ENCODE results near the gene PARVA.

PARVA gene

GRCh38 chr11:12509371-12509770 is 132.0 kb downstream of the PARVA start:
- TF ChIP-seq CEBPB (IDR thresholded peaks at IDR 0.05) (no peak), RAD21 (IDR thresholded peaks at IDR 0.05; ENCODE audit: low read depth) (no peak), NFIC (IDR thresholded peaks at IDR 0.05) (no peak), EGR1 (IDR thresholded peaks at IDR 0.05) (no peak), EP300 (IDR thresholded peaks at IDR 0.05; ENCODE audit: borderline replicate concordance) (no peak), TCF12 (IDR thresholded peaks at IDR 0.05; ENCODE audit: low read depth) (no peak), YY1 (IDR thresholded peaks at IDR 0.05; ENCODE audit: low read depth) (no peak), TEAD4 (IDR thresholded peaks at IDR 0.05) (no peak), ZBTB7A (IDR thresholded peaks at IDR 0.05; ENCODE audit: low read depth) (no peak), CREB1 (IDR thresholded peaks at IDR 0.05; ENCODE audit: low read depth) (no peak)
- TF ChIP-seq, protein P1, sequence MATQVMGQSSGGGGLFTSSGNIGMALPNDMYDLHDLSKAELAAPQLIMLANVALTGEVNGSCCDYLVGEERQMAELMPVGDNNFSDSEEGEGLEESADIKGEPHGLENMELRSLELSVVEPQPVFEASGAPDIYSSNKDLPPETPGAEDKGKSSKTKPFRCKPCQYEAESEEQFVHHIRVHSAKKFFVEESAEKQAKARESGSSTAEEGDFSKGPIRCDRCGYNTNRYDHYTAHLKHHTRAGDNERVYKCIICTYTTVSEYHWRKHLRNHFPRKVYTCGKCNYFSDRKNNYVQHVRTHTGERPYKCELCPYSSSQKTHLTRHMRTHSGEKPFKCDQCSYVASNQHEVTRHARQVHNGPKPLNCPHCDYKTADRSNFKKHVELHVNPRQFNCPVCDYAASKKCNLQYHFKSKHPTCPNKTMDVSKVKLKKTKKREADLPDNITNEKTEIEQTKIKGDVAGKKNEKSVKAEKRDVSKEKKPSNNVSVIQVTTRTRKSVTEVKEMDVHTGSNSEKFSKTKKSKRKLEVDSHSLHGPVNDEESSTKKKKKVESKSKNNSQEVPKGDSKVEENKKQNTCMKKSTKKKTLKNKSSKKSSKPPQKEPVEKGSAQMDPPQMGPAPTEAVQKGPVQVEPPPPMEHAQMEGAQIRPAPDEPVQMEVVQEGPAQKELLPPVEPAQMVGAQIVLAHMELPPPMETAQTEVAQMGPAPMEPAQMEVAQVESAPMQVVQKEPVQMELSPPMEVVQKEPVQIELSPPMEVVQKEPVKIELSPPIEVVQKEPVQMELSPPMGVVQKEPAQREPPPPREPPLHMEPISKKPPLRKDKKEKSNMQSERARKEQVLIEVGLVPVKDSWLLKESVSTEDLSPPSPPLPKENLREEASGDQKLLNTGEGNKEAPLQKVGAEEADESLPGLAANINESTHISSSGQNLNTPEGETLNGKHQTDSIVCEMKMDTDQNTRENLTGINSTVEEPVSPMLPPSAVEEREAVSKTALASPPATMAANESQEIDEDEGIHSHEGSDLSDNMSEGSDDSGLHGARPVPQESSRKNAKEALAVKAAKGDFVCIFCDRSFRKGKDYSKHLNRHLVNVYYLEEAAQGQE (IDR thresholded peaks at IDR 0.05; ENCODE audit: low read depth), result no peak
- TF ChIP-seq, protein P2, sequence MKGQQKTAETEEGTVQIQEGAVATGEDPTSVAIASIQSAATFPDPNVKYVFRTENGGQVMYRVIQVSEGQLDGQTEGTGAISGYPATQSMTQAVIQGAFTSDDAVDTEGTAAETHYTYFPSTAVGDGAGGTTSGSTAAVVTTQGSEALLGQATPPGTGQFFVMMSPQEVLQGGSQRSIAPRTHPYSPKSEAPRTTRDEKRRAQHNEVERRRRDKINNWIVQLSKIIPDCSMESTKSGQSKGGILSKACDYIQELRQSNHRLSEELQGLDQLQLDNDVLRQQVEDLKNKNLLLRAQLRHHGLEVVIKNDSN (IDR thresholded peaks at IDR 0.05), result no peak

- TF ChIP-seq ZBTB7A (IDR thresholded peaks at IDR 0.05; ENCODE audit: low read depth), result no peak
- TF ChIP-seq CREB1 (IDR thresholded peaks at IDR 0.05; ENCODE audit: low read depth), result no peak
- TF ChIP-seq TAF1 (IDR thresholded peaks at IDR 0.05; ENCODE audit: low read depth), result no peak
- TF ChIP-seq RAD21 (IDR thresholded peaks at IDR 0.05; ENCODE audit: low read depth), result no peak
- TF ChIP-seq TCF12 (IDR thresholded peaks at IDR 0.05; ENCODE audit: low read depth), result no peak
- no peak for TF ChIP-seq YY1 (IDR thresholded peaks at IDR 0.05; ENCODE audit: low read depth)
- no peak for TF ChIP-seq CEBPB (IDR thresholded peaks at IDR 0.05)
- TF ChIP-seq NFIC (IDR thresholded peaks at IDR 0.05), result no peak
- no peak for TF ChIP-seq MAX (IDR thresholded peaks at IDR 0.05)
- TF ChIP-seq, protein P2 (IDR thresholded peaks at IDR 0.05), result no peak
- TF ChIP-seq, protein P1 (IDR thresholded peaks at IDR 0.05; ENCODE audit: low read depth), result no peak
- TF ChIP-seq EGR1 (IDR thresholded peaks at IDR 0.05), result no peak
- no peak for TF ChIP-seq EP300 (IDR thresholded peaks at IDR 0.05; ENCODE audit: borderline replicate concordance)
- no peak for TF ChIP-seq TEAD4 (IDR thresholded peaks at IDR 0.05)
These were observed 134.8 kb downstream of the PARVA start for GRCh38 chr11:12512132-12512531.

DNA sequence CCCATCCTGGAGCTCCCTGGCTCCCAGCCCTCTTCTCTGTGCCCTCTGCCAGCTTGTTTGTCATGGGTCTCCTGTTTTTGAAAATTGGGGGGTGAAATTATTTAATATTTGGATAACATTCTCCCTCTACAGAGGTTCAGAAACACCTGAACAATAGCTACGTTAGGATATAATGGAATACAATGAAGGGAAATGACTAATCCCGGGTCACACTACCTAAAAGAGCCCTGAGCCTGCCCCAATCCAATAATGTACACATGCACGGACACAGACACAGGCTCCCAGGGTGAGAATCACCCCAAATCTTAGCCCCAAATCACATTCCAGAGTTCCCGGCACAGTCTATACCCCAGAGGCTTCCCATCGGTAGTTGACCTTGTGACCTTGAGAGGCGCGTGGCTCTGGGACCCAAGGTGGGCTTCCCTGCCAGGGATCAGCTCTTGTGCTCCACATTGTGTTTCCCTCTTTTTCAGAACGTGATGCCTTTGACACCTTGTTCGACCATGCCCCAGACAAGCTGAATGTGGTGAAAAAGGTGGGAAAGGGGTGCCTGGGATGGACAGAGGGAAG is 135.5 kb downstream of the PARVA start:
- TF ChIP-seq TAF1 (IDR thresholded peaks at IDR 0.05; ENCODE audit: low read depth) (no peak), EP300 (IDR thresholded peaks at IDR 0.05; ENCODE audit: borderline replicate concordance) (no peak), FOXM1 (IDR thresholded peaks at IDR 0.05; ENCODE audit: borderline replicate concordance, low read depth) (no peak), EGR1 (IDR thresholded peaks at IDR 0.05) (no peak), YY1 (IDR thresholded peaks at IDR 0.05; ENCODE audit: low read depth) (no peak), NFIC (IDR thresholded peaks at IDR 0.05) (no peak), CREB1 (IDR thresholded peaks at IDR 0.05; ENCODE audit: low read depth) (no peak), TCF12 (IDR thresholded peaks at IDR 0.05; ENCODE audit: low read depth) (no peak), MAX (IDR thresholded peaks at IDR 0.05) (no peak), RAD21 (IDR thresholded peaks at IDR 0.05; ENCODE audit: low read depth) (no peak), TEAD4 (IDR thresholded peaks at IDR 0.05) (no peak), ZBTB7A (IDR thresholded peaks at IDR 0.05; ENCODE audit: low read depth) (no peak)
- TF ChIP-seq, protein P1 (IDR thresholded peaks at IDR 0.05; ENCODE audit: low read depth), result no peak
- TF ChIP-seq, protein P2 (IDR thresholded peaks at IDR 0.05), result no peak

Data from Ishikawa (cell line).